Panc1 (cell line): Measurements from ENCODE around the gene FTSJ3. TPM values are rescaled to one million over a fixed set of nuclear protein-coding genes. Genes with fewer than 3 reads are reported as not detected.

Source experiments
- ATAC-seq: fragments of 200-7000 bp; cut with Tn5 transposase; 2 replicates; pipeline ENCODE4 v1.9.1; 2020; ENCODE audit warnings: mild to moderate bottlenecking, moderate library complexity
- BruUV-seq: library from RNA; stranded (reverse); fragments of 400-500 nt; replicated peaks from 2 replicates; lab custom pipeline; 2021; lab: Mats Ljungman, UMichigan
- CTCF ChIA-PET: fragments of 300-600 bp; sonication (Branson Sonifier 250); formaldehyde crosslinking; loops from one replicate; lab custom pipeline; 2022; ENCODE audit warnings: antibody characterized with exemption; lab: Charles Lee
- POLR2A ChIA-PET: fragments of 300-600 bp; sonication (Branson Sonifier 250); formaldehyde crosslinking; loops from one replicate; lab custom pipeline; 2022; ENCODE audit warnings: antibody characterized with exemption; lab: Charles Lee
- DNase-seq: peaks from one replicate; pipeline ENCODE4 v3.0.0-alpha.2; 2010; ENCODE audit warnings: low read depth, low spot score
- H3K27ac ChIP-seq: 2 replicates; pipeline ENCODE4 v1.5.1; 2011; ENCODE audit warnings: mild to moderate bottlenecking, low read length, inconsistent platforms
- H3K27me3 ChIP-seq: fragments of 200-500 bp; sonication (Bioruptor generic); 2 replicates; pipeline ENCODE4 v1.6.0; 2014; ENCODE audit warnings: low read length, inconsistent platforms; ENCODE audit not compliant: control insufficient read depth, insufficient read depth
- H3K36me3 ChIP-seq: fragments of 200-500 bp; sonication (Bioruptor generic); 2 replicates; pipeline ENCODE4 v1.5.1; 2014; ENCODE audit warnings: inconsistent platforms, mild to moderate bottlenecking, low read length, moderate library complexity; ENCODE audit not compliant: control insufficient read depth, insufficient read depth
- H3K4me1 ChIP-seq: 2 replicates; pipeline ENCODE4 v1.5.1; 2011; ENCODE audit warnings: inconsistent platforms, mild to moderate bottlenecking, low read length, moderate library complexity; ENCODE audit not compliant: control insufficient read depth, insufficient read depth
- H3K4me3 ChIP-seq, 2 experiments: 2 replicates each; pipeline ENCODE4 v1.5.1; 2011 to 2012; ENCODE audit warnings: low read depth in 2 of 2, low read length in 2 of 2, mild to moderate bottlenecking in 2 of 2, inconsistent platforms in 1 of 2, moderate library complexity in 1 of 2
- H3K9me3 ChIP-seq: fragments of 200-500 bp; sonication (Bioruptor generic); 2 replicates; pipeline ENCODE4 v1.5.1; 2014; ENCODE audit warnings: low read depth, mild to moderate bottlenecking, inconsistent platforms, low read length, moderate library complexity; ENCODE audit not compliant: control insufficient read depth, insufficient read depth
- CTCF ChIP-seq: fragments of 450-650 bp; IDR thresholded peaks from 2 replicates; pipeline ENCODE4 v1.5.1; 2017; ENCODE audit warnings: mild to moderate bottlenecking
- POLR2AphosphoS5 ChIP-seq: IDR thresholded peaks from 2 replicates; pipeline ENCODE4 v1.6.1; 2012; ENCODE audit warnings: mild to moderate bottlenecking, low read depth, low read length, moderate library complexity
- REST ChIP-seq, 2 experiments: IDR thresholded peaks; 2 replicates each; pipeline ENCODE4 v1.6.1; 2011 to 2012; ENCODE audit warnings: low read depth in 2 of 2, control low read depth in 1 of 2, low read length in 1 of 2, mild to moderate bottlenecking in 1 of 2, moderate library complexity in 1 of 2; ENCODE audit not compliant: insufficient read depth in 1 of 2
- SIN3A ChIP-seq: IDR thresholded peaks from 2 replicates; pipeline ENCODE4 v1.6.1; 2012; ENCODE audit warnings: low read depth, mild to moderate bottlenecking, low read length, moderate library complexity, borderline replicate concordance; ENCODE audit not compliant: insufficient read depth
- TCF7L2 ChIP-seq: IDR thresholded peaks from 2 replicates; pipeline ENCODE4 v1.6.1; 2011; ENCODE audit warnings: mild to moderate bottlenecking, low read depth, low read length, inconsistent platforms
- in situ Hi-C: cut with HindIII; loops from 2 replicates; pipeline ENCODE4 v1.10.0; 2016; ENCODE audit warnings: low sequenced_read_pairs, low pct_unique_long_range_greater_than_20kb
- intact Hi-C: fragments of 100-400 bp; cut with micrococcal nuclease; formaldehyde crosslinking; loops from one replicate; pipeline ENCODE4 v1.10.0; 2022; ENCODE audit not compliant: unreplicated experiment
- total RNA-seq: library from RNA; stranded (reverse); gene quantifications from one replicate; pipeline ENCODE4 v1.2.1, GENCODE V29; 2021; ENCODE audit not compliant: unreplicated experiment

The FTSJ3 gene
- total RNA-seq, 1 experiment from 2014 or later = 41.3 TPM

GRCh38 chr17:63824362-63824761 lies 3.1 kb downstream of the FTSJ3 start:
- POLR2A ChIA-PET = no interaction called here

GRCh38 chr17:63823659-63824331 lies 3.7 kb downstream of the FTSJ3 start:
- BruUV-seq = no TSS peak

More at GRCh38 chr17:63824362-63824761, 3.1 kb downstream of the FTSJ3 start:
- peaks cover 15% of the 10 kb centered on the region for H3K4me1 ChIP-seq
- H3K27ac ChIP-seq = no peak overlapping the region
- BruUV-seq = no TSS peak
- CTCF ChIA-PET = no interaction called here
- H3K36me3 ChIP-seq = peaks cover 41% of the 10 kb centered on the region
- H3K9me3 ChIP-seq = no peaks in the 10 kb centered on the region
- TF ChIP-seq POLR2AphosphoS5 = no peak
- TF ChIP-seq TCF7L2 = no peak
- no peak for TF ChIP-seq SIN3A
- in situ Hi-C loops = no loop called here
- ATAC-seq = no peak
- intact Hi-C loops = no loop called here
- H3K4me3 ChIP-seq = no peak overlapping the region
- no peaks in the 10 kb centered on the region for H3K27me3 ChIP-seq
- DNase-seq = no peak

More at GRCh38 chr17:63823659-63824331, 3.7 kb downstream of the FTSJ3 start:
- Histone ChIP-seq H3K9me3 (no peaks in the 10 kb centered on the region), H3K27me3 (no peaks in the 10 kb centered on the region), H3K4me1 (peaks cover 10% of the 10 kb centered on the region), H3K36me3 (peaks cover 43% of the 10 kb centered on the region), H3K27ac (no peak overlapping the region), H3K4me3 (no peak overlapping the region)
- ChIA-PET POLR2A (no interaction called here), CTCF (no interaction called here)
- intact Hi-C loops (no loop called here), in situ Hi-C loops (no loop called here)
- no peak for ATAC-seq
- TF ChIP-seq TCF7L2 (no peak), REST (IDR thresholded peaks at IDR 0.05; ENCODE audit: insufficient read depth in 1 of 2, low read depth in 2 of 2, low read length in 1 of 2) (no peak), CTCF (no peak), SIN3A (no peak), POLR2AphosphoS5 (no peak)
- DNase-seq = no peak
